WTC11 (cell line): ENCODE data around the gene ADGRL3. TPM values are rescaled to one million over a fixed set of nuclear protein-coding genes. Genes with fewer than 3 reads are reported as not detected.
A peak's percentile ranks its signal among the peaks of the same experiment; 100 is the strongest.

Source experiments
- ATAC-seq: fragments of 200-7000 bp; cut with Tn5 transposase; 2 replicates; pipeline ENCODE4 v1.10.0; 2021; ENCODE audit warnings: mild to moderate bottlenecking, moderate library complexity
- CTCF ChIA-PET: fragments of 300-600 bp; sonication (Branson Sonifier 250); formaldehyde crosslinking; loops from one replicate; lab custom pipeline; 2021; ENCODE audit warnings: antibody characterized with exemption; lab: Charles Lee
- POLR2A ChIA-PET: fragments of 350-600 bp; sonication (Branson Sonifier 250); formaldehyde crosslinking; loops from one replicate; lab custom pipeline; 2021; ENCODE audit warnings: antibody characterized with exemption; lab: Charles Lee
- DNase-seq: peaks from one replicate; pipeline ENCODE4 v3.0.0; 2021; ENCODE audit warnings: low spot score
- H3K27ac Mint-ChIP-seq: 2 replicates; pipeline ENCODE4 v1.8.0; 2021; ENCODE audit warnings: mixed read lengths
- H3K27me3 Mint-ChIP-seq: 2 replicates; pipeline ENCODE4 v1.8.0; 2021; ENCODE audit warnings: low read depth, mild to moderate bottlenecking, moderate library complexity, mixed read lengths
- H3K36me3 Mint-ChIP-seq: 2 replicates; pipeline ENCODE4 v1.8.0; 2021; ENCODE audit warnings: mixed read lengths
- H3K4me1 Mint-ChIP-seq: 2 replicates; pipeline ENCODE4 v1.8.0; 2022; ENCODE audit warnings: mixed read lengths
- H3K4me3 Mint-ChIP-seq: 2 replicates; pipeline ENCODE4 v1.8.0; 2021; ENCODE audit warnings: mild to moderate bottlenecking, moderate library complexity, mixed read lengths
- H3K9me3 Mint-ChIP-seq: 2 replicates; pipeline ENCODE4 v1.8.0; 2021; ENCODE audit warnings: mixed read lengths
- CDX4 ChIP-seq: fragments of 250-450 bp; sonication (Bioruptor Pico); IDR thresholded peaks from 2 replicates; pipeline ENCODE4 v1.9.0; 2021; ENCODE audit warnings: moderate library complexity, mild to moderate bottlenecking, inconsistent platforms, borderline replicate concordance
- ELF4 ChIP-seq: sonication (generic); formaldehyde crosslinking; IDR thresholded peaks from 2 replicates; pipeline ENCODE4 v1.8.1; 2022; ENCODE audit warnings: low read depth, mild to moderate bottlenecking, moderate library complexity, missing genetic modification reagents
- FOXJ3 ChIP-seq: sonication (generic); formaldehyde crosslinking; IDR thresholded peaks from 2 replicates; pipeline ENCODE4 v1.9.0; 2021; ENCODE audit warnings: missing genetic modification reagents, mild to moderate bottlenecking, borderline replicate concordance
- FOXK1 ChIP-seq: sonication (generic); formaldehyde crosslinking; IDR thresholded peaks from 2 replicates; pipeline ENCODE4 v1.8.0; 2022; ENCODE audit warnings: mild to moderate bottlenecking, moderate library complexity, missing genetic modification reagents
- FOXP1 ChIP-seq: sonication (generic); formaldehyde crosslinking; IDR thresholded peaks from 2 replicates; pipeline ENCODE4 v1.8.0; 2022; ENCODE audit warnings: missing genetic modification reagents, mild to moderate bottlenecking, moderate library complexity, borderline replicate concordance
- IRF2 ChIP-seq: sonication (generic); formaldehyde crosslinking; IDR thresholded peaks from 2 replicates; pipeline ENCODE4 v1.8.0; 2022; ENCODE audit warnings: low read depth, missing genetic modification reagents, borderline replicate concordance
- KAT7 ChIP-seq: sonication (generic); formaldehyde crosslinking; IDR thresholded peaks from 2 replicates; pipeline ENCODE4 v1.8.1; 2023; ENCODE audit warnings: missing genetic modification reagents, mild to moderate bottlenecking, borderline replicate concordance
- NR3C1 ChIP-seq: sonication (generic); formaldehyde crosslinking; conservative IDR thresholded peaks from 2 replicates; pipeline ENCODE4 v1.8.1; 2023; ENCODE audit warnings: low read depth, mild to moderate bottlenecking, missing genetic modification reagents
- PREB ChIP-seq: sonication (generic); formaldehyde crosslinking; IDR thresholded peaks from 2 replicates; pipeline ENCODE4 v1.8.1; 2022; ENCODE audit warnings: mild to moderate bottlenecking, missing genetic modification reagents, moderate library complexity, borderline replicate concordance
- PRRX2 ChIP-seq: fragments of 250-450 bp; sonication (Bioruptor Pico); IDR thresholded peaks from 2 replicates; pipeline ENCODE4 v1.8.0; 2021; ENCODE audit warnings: mild to moderate bottlenecking
- RELA ChIP-seq: sonication (generic); formaldehyde crosslinking; IDR thresholded peaks from 2 replicates; pipeline ENCODE4 v1.8.1; 2022; ENCODE audit warnings: missing genetic modification reagents, mild to moderate bottlenecking, borderline replicate concordance
- RORB ChIP-seq: fragments of 250-450 bp; sonication (Bioruptor Pico); IDR thresholded peaks from 2 replicates; pipeline ENCODE4 v1.9.0; 2021; ENCODE audit warnings: mild to moderate bottlenecking
- STAT6 ChIP-seq: sonication (generic); formaldehyde crosslinking; conservative IDR thresholded peaks from 2 replicates; pipeline ENCODE4 v1.8.1; 2023; ENCODE audit warnings: mild to moderate bottlenecking, low read depth, missing genetic modification reagents, moderate library complexity
- TCF7 ChIP-seq: sonication (generic); formaldehyde crosslinking; IDR thresholded peaks from 2 replicates; pipeline ENCODE4 v1.8.0; 2022; ENCODE audit warnings: mild to moderate bottlenecking, low read depth, missing genetic modification reagents, moderate library complexity
- TEAD1 ChIP-seq: sonication (generic); formaldehyde crosslinking; IDR thresholded peaks from 2 replicates; pipeline ENCODE4 v1.8.0; 2022; ENCODE audit warnings: mild to moderate bottlenecking, missing genetic modification reagents
- ZNF121 ChIP-seq: sonication (generic); formaldehyde crosslinking; IDR thresholded peaks from 2 replicates; pipeline ENCODE4 v1.8.0; 2023; ENCODE audit warnings: missing genetic modification reagents
- ZNF232 ChIP-seq: sonication (generic); formaldehyde crosslinking; IDR thresholded peaks from 2 replicates; pipeline ENCODE4 v1.8.0; 2022; ENCODE audit warnings: mild to moderate bottlenecking, missing genetic modification reagents
- ZNF425 ChIP-seq: fragments of 250-450 bp; sonication (Bioruptor Pico); conservative IDR thresholded peaks from 2 replicates; pipeline ENCODE4 v1.9.0; 2021; ENCODE audit warnings: mild to moderate bottlenecking
- ZNF512 ChIP-seq: sonication (generic); formaldehyde crosslinking; IDR thresholded peaks from 2 replicates; pipeline ENCODE4 v1.8.1; 2022; ENCODE audit warnings: missing genetic modification reagents, borderline replicate concordance
- total RNA-seq: library from RNA; stranded (reverse); gene quantifications from 3 replicates; pipeline ENCODE4 v1.2.3, GENCODE V29; 2021
- TF ChIP-seq, protein P1 (sequence below): sonication (generic); formaldehyde crosslinking; conservative IDR thresholded peaks from 2 replicates; pipeline ENCODE4 v1.8.1; 2022; ENCODE audit warnings: mild to moderate bottlenecking, missing genetic modification reagents
- TF ChIP-seq, protein P2 (sequence below): sonication (generic); formaldehyde crosslinking; IDR thresholded peaks from 2 replicates; pipeline ENCODE4 v1.8.0; 2022; ENCODE audit warnings: mild to moderate bottlenecking, missing genetic modification reagents

ADGRL3 gene
- total RNA-seq, 1 experiment from 2014 or later: 8.7 TPM

DNA sequence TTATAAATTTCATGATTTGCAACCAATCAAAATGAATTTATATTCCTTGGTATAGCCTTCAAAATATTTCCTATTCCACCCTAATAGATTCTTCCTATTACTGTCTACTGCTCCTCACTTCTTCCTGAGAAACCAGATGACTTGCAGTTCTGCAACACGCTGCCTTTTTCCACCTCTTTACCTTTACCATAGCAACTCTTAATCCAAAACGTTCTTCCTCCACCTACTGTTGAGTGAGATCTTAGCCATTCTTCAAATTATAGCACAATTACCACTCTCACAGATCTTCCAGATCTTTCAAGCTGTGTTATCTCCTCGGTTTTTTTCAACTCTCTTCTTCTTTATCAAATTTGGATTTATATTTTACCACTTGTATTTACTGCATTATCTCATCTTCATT is 289.8 kb downstream of the ADGRL3 start (continued):
- TF ChIP-seq ZNF425 (CRISPR knock-in tag) (no peak), RELA (CRISPR knock-in tag) (no peak), FOXJ3 (CRISPR knock-in tag) (no peak), TCF7 (CRISPR knock-in tag) (no peak), RORB (no peak), FOXK1 (CRISPR knock-in tag) (no peak), STAT6 (CRISPR knock-in tag) (no peak)
- TF ChIP-seq, protein P1, sequence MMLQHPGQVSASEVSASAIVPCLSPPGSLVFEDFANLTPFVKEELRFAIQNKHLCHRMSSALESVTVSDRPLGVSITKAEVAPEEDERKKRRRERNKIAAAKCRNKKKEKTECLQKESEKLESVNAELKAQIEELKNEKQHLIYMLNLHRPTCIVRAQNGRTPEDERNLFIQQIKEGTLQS (CRISPR knock-in tag): no peak

DNA sequence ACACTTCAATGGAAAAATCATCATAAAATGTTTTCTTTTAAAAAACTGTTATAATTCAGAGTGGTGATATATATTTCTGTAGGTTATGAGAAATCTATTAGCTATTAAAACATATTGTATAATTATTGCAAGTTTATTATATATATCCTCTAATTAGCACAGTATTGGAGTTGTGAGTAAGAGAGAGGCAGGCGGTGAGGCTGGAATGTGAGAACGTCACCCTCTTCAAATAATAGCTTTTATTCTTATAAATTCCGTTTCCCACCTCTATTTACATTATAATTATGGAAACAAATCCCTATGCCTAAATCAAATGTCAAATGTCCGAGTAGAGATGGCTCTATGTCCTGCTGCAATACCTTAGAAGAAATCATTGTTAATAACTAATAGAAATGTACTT is 292.9 kb downstream of the ADGRL3 start:
- H3K4me3 Mint-ChIP-seq: peak overlapping the region; percentile 3; the same call in 1 of the 2 replicates
- H3K9me3 Mint-ChIP-seq: no peaks in the 10 kb centered on the region; the same call in 1 of the 2 replicates
- no peak for TF ChIP-seq TEAD1 (CRISPR knock-in tag)
- no peak for TF ChIP-seq RELA (CRISPR knock-in tag)
- TF ChIP-seq NR3C1: no peak
- TF ChIP-seq ZNF512: no peak
- no peak for TF ChIP-seq PRRX2
- no peak for TF ChIP-seq IRF2 (CRISPR knock-in tag)
- TF ChIP-seq KAT7 (CRISPR knock-in tag): no peak
- TF ChIP-seq, protein P2, sequence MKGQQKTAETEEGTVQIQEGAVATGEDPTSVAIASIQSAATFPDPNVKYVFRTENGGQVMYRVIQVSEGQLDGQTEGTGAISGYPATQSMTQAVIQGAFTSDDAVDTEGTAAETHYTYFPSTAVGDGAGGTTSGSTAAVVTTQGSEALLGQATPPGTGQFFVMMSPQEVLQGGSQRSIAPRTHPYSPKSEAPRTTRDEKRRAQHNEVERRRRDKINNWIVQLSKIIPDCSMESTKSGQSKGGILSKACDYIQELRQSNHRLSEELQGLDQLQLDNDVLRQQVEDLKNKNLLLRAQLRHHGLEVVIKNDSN (CRISPR knock-in tag): no peak
- no peak for TF ChIP-seq ZNF232 (CRISPR knock-in tag)
- no peak for TF ChIP-seq ELF4 (CRISPR knock-in tag)
- no peak for TF ChIP-seq PREB
- TF ChIP-seq FOXP1 (CRISPR knock-in tag): no peak
- no peak for TF ChIP-seq CDX4 (CRISPR knock-in tag)
- TF ChIP-seq ZNF121 (CRISPR knock-in tag): no peak
- TF ChIP-seq, all 79 proteins: peak for 0
- Mint-ChIP-seq H3K4me1 (peaks cover 31% of the 10 kb centered on the region), H3K27ac (peak overlapping the region; percentile 87), H3K36me3 (0 out of 2 replicates have a peak, but pooled peaks cover 5% of the 10 kb centered on the region), H3K27me3 (no peaks in the 10 kb centered on the region)
- ChIA-PET CTCF (interaction anchor here (1.0 kb wide), 1 partner anchor 97 kb away, joined by 3 read pairs; no protein-coding TSS in a partner anchor), POLR2A (no interaction called here)
- DNase-seq (no peak), ATAC-seq (peak; percentile 34)
